Activated CD8-positive, alpha-beta memory T cell treated with anti-CD3 and anti-CD28 coated beads, Interleukin-2, amount 10 ng/mL, durations not matched to agents 7 days and 5 days (primary cell): ENCODE measurements around the gene SFT2D3. TPM values are rescaled to one million over a fixed set of nuclear protein-coding genes. Genes with fewer than 3 reads are reported as not detected.

Experiments
- ATAC-seq: fragments of 150-1000 bp; cut with Tn5 transposase; one replicate; pipeline ENCODE4 v1.10.0; 2021; ENCODE audit warnings: moderate library complexity
- CTCF ChIA-PET: fragments of 350-600 bp; sonication (Branson Sonifier 250); formaldehyde crosslinking; loops from one replicate; lab custom pipeline; 2021; ENCODE audit warnings: antibody characterized with exemption; lab: Charles Lee
- DNase-seq: peaks from one replicate; pipeline ENCODE4 v3.0.0-alpha.2; 2020
- H3K27ac Mint-ChIP-seq: one replicate; pipeline ENCODE4 v1.8.0; 2021; ENCODE audit warnings: mild to moderate bottlenecking, mixed read lengths
- H3K27me3 Mint-ChIP-seq: one replicate; pipeline ENCODE4 v1.8.0; 2021; ENCODE audit warnings: mixed read lengths
- H3K36me3 Mint-ChIP-seq: one replicate; pipeline ENCODE4 v1.8.0; 2021; ENCODE audit warnings: mild to moderate bottlenecking, mixed read lengths
- H3K4me1 Mint-ChIP-seq: one replicate; pipeline ENCODE4 v1.8.0; 2021; ENCODE audit warnings: mixed read lengths
- H3K4me3 Mint-ChIP-seq: one replicate; pipeline ENCODE4 v1.8.0; 2021; ENCODE audit warnings: mild to moderate bottlenecking, moderate library complexity, mixed read lengths
- H3K9me3 Mint-ChIP-seq: one replicate; pipeline ENCODE4 v1.8.0; 2022; ENCODE audit warnings: low read depth, mixed read lengths
- total RNA-seq, 2 experiments: library from RNA; stranded (reverse); gene quantifications; one replicate each; pipeline ENCODE4 v1.2.3, GENCODE V29; 2021

The SFT2D3 gene
- total RNA-seq, 2 experiments from 2014 or later = 4.1 to 4.6 TPM

DNA sequence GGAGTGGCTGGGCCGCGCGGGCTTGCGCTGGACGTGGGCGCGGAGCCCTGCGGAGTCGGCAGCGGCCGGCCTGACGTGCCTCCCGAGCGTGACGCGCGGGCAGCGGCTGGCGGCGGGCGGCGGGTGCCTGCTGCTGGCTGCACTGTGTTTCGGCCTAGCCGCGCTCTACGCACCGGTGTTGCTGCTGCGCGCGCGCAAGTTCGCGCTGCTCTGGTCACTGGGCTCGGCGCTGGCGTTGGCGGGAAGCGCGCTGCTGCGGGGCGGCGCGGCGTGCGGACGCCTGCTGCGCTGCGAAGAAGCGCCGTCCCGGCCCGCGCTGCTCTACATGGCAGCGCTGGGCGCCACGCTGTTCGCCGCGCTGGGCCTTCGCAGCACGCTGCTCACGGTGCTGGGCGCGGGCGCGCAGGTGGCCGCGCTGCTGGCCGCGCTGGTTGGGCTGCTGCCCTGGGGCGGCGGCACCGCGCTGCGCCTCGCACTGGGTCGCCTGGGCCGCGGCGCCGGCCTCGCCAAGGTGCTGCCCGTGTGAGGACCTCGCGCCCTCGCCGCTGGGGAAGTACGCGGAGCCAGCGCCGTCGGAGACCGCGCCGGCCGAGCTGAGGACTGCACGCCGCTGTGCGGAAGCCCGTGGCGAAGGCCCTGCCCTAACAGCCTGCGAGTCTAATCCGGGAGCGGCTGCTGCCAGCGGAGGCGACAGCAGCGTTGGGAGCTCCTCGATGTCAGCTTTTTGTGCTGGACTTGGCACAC is 526 bp downstream of the SFT2D3 start:
- Mint-ChIP-seq H3K4me1 (peaks cover 32% of the 10 kb centered on the region), H3K27me3 (no peaks in the 10 kb centered on the region), H3K9me3 (no peaks in the 10 kb centered on the region), H3K36me3 (peaks cover 22% of the 10 kb centered on the region), H3K4me3 (peak overlapping the region; percentile 91), H3K27ac (peak overlapping the region; percentile 91)
- DNase-seq (peak; percentile 88), ATAC-seq (peak; percentile 77)
- CTCF ChIA-PET = interaction anchor here (1.1 to 1.7 kb wide), 4 partner anchors 10 to 111 kb away, joined by 3 to 5 read pairs (median 4); no protein-coding TSS in a partner anchor

DNA sequence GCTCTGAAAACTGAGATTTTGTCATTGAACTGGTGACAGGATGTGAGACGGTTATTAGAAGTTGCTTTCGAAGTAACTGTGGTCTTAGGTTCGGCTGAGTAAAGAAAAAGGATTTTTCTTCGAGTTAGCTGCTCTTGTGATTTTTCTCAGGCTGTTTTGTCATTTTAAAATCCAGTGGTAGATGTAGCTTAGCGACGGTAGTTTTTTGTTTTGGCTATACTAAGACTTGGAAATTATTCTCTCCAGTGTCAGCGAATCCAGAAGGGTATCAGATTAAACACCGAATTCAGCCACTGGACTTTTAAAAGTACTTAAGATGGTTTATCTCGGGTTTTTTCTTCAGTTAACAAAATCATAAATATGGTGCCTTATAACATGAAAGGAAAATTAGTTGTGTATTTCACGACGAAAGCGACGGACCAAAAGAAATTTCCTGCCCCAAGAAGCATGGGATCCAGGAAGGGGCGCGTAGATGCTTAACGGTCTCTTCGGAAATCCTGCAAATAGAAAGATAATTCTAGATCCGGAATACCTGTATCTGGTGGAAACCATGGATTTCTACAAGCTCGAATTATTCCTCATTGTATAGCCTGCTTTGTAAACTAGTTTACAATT is 1.2 kb downstream of the SFT2D3 start:
- no peaks in the 10 kb centered on the region for H3K9me3 Mint-ChIP-seq

DNA sequence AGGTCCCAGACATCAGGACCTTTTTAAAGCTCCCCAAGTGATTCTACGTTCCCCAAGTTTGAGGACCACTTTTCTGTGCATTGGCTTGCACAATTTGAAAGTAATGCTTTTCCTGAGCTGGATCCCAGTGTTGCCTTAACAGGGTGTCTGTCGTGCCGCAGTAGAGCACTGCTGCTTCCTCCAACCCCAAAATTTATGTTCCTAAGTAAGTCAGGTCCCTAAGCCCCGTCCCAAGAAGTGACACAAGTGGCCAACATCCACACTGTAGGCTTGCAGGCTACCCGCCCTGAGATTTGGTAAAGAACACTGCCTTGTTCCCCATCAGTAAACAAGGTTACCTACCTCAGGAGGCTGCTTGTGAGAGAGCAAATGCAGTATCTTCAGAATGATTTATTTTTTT is 2.0 kb downstream of the SFT2D3 start:
- Mint-ChIP-seq H3K27me3 (no peaks in the 10 kb centered on the region), H3K9me3 (no peaks in the 10 kb centered on the region), H3K4me3 (peak overlapping the region; percentile 36), H3K27ac (peak overlapping the region; percentile 22), H3K4me1 (peaks cover 32% of the 10 kb centered on the region), H3K36me3 (peaks cover 27% of the 10 kb centered on the region)
- no peak for ATAC-seq
- CTCF ChIA-PET = interaction anchor here (1.2 to 2.3 kb wide), 3 partner anchors 8 to 15 kb away, joined by 3 to 7 read pairs (median 5); no protein-coding TSS in a partner anchor
- DNase-seq = no peak

More for the DNA sequence above, 1.2 kb downstream of the SFT2D3 start:
- H3K36me3 Mint-ChIP-seq = peaks cover 25% of the 10 kb centered on the region
- no peaks in the 10 kb centered on the region for H3K27me3 Mint-ChIP-seq
- DNase-seq (no peak), ATAC-seq (no peak)
- peaks cover 32% of the 10 kb centered on the region for H3K4me1 Mint-ChIP-seq
- CTCF ChIA-PET = interaction anchor here (1.1 to 1.7 kb wide), 3 partner anchors 9 to 111 kb away, joined by 3 to 5 read pairs (median 4); no protein-coding TSS in a partner anchor
- peak overlapping the region; percentile 81 for H3K4me3 Mint-ChIP-seq
- H3K27ac Mint-ChIP-seq = peak overlapping the region; percentile 91

DNA sequence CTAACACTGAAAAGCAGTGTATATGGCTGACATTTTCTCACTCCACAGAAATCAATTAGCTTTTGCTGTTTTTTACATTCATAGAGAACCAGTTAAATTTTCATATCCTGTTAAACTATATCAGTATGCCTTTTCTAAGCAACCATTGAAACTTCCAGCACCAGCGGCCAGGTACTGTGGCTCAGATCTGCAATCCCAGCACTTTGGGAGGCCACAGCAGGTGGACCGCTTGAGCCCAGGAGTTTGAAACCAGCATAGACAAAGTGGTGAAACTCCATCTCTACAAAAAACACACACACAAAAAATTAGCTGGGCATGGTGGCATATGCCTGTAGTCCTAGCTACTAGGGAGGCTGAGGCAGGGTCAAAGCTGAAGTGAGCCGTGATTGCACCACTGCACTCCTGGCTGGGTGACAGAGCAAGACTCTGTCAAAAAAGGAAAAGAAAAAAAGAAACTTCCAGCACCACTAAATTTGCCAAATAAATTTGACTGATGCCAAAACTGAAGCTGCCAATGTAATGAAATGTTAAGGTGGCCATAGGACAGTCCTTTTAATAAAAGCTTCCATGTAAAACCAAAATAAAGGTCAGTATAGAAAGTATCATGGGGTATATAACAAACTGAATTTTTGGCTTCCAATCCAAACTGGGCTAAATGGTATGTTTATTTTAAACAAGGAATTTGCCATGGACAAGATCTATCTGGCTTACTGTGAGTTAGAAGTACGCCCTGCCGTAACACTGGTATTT is 3.5 kb downstream of the SFT2D3 start:
- Mint-ChIP-seq H3K9me3 (no peaks in the 10 kb centered on the region), H3K36me3 (peaks cover 34% of the 10 kb centered on the region), H3K27me3 (no peaks in the 10 kb centered on the region), H3K4me1 (peaks cover 32% of the 10 kb centered on the region), H3K4me3 (no peak overlapping the region), H3K27ac (no peak overlapping the region)
- no peak for ATAC-seq
- CTCF ChIA-PET = interaction anchor here (0.7 to 2.3 kb wide), 3 partner anchors 9 to 14 kb away, joined by 3 to 7 read pairs (median 4); no protein-coding TSS in a partner anchor
- DNase-seq = no peak

DNA sequence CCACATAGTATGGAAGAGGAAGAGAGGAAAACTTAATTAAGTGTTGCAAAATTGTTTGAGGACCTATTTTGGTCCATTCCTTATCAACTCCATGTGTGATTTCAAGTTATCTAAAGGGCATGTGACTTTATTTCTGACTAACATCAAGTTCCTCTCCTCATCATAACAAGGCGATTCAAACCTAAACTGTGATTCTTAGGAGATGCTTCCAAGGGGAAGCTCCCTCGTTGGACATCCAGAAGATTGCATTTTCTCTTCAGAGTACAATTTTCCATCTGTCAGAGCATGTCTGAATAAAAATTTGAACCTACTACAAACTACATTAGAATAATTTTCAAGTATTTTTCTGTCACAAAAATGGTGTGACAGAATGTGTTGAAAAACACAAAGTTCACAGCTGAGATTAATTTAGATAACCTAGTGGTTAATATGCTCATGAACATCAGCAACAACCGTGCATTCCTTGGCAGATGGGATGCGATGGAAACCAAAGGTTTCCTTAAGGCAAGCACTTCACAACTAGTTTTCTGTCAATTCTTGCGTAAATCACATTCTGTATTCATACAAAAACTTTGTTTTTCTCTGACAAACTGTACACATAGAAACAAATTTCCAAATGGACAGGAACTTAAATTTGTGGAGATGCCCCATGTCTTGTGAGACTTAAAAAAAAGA is 4.2 kb downstream of the SFT2D3 start:
- Mint-ChIP-seq H3K4me3 (no peak overlapping the region), H3K27ac (no peak overlapping the region), H3K36me3 (peaks cover 34% of the 10 kb centered on the region), H3K9me3 (no peaks in the 10 kb centered on the region), H3K4me1 (peaks cover 27% of the 10 kb centered on the region), H3K27me3 (no peaks in the 10 kb centered on the region)
- DNase-seq (no peak), ATAC-seq (no peak)
- CTCF ChIA-PET = interaction anchor here (2.3 kb wide), 1 partner anchor 8 kb away, joined by 7 read pairs; no protein-coding TSS in a partner anchor

DNA sequence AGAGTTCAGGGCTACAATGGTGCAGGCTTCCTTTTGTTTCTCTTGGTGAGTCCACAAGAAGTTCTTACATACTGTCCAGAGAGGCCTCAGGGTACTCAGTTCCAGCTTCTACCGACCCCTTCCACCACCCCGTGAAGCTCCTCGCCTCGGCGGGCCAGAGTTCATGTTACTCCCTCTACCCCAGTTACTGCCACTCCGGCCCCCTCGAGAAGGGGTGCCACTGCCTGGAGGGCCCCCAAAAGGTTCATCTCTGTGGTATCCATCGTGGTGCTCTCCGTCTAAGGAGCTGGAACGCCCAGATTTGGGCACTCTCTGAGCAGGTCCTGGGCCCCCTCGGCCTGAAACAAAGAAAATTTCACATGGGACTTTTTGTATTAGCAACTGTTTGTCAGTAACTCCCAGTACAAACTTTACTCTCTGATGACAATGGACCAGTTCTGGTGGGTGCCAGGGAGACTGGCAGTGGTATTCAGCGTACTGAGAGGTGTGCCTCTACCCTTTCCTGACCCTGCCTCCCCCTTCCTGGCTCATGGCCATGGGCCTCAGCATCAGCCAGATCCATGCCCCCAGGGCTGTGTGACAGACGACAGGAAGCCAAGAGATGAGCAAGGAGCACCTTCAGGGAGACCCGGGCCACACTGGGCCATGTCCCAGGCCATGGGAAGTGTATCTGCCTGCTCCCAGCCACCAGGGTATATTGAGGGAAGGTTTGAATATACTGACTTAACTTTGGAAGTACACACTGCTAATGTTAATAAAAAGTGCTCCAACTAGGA is 5.1 kb downstream of the SFT2D3 start:
- Mint-ChIP-seq H3K4me3 (no peak overlapping the region), H3K36me3 (peaks cover 38% of the 10 kb centered on the region), H3K27me3 (no peaks in the 10 kb centered on the region), H3K4me1 (peaks cover 20% of the 10 kb centered on the region), H3K27ac (no peak overlapping the region), H3K9me3 (no peaks in the 10 kb centered on the region)
- ATAC-seq = no peak
- DNase-seq = no peak
- CTCF ChIA-PET = no interaction called here

DNA sequence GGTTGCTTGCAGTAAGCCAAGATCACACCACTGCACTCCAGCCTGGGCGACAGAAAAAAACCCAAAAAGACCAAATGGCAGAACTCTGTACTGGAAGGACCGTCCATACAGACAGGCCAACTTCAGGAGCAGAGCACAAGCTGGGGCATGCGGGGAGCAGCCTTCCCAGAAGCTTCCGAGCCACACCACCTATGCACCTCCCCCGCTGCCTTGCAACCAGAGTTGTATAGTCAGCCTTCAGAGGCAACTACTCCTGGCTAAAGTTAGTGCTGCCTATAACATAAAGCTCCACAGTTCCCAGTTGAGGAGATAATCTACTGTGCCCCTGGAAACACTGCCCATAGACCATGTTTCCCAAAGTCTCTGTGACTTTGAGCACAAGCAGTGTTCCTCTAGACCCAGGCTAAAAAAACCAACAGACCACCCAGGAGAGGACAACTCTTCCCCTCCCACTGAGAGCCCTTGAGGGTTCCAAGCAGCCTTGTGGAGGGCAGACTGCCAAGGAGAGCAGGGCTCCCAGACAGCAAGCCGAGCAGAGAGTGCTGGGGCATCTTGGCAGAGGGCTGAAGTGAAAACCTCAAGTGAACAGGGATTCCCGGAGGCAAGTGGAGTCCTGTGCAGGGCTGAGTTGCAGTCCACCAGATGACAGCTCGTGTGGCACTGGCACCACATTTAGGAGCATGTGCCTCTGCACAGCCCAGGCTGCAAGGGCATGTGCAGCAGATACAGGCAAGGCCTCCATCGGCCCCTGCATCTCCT is 6.8 kb downstream of the SFT2D3 start:
- Mint-ChIP-seq H3K36me3 (peaks cover 33% of the 10 kb centered on the region), H3K27ac (no peak overlapping the region), H3K9me3 (no peaks in the 10 kb centered on the region), H3K4me1 (peaks cover 11% of the 10 kb centered on the region), H3K4me3 (no peak overlapping the region), H3K27me3 (no peaks in the 10 kb centered on the region)
- ATAC-seq (no peak), DNase-seq (no peak)
- CTCF ChIA-PET = no interaction called here

DNA sequence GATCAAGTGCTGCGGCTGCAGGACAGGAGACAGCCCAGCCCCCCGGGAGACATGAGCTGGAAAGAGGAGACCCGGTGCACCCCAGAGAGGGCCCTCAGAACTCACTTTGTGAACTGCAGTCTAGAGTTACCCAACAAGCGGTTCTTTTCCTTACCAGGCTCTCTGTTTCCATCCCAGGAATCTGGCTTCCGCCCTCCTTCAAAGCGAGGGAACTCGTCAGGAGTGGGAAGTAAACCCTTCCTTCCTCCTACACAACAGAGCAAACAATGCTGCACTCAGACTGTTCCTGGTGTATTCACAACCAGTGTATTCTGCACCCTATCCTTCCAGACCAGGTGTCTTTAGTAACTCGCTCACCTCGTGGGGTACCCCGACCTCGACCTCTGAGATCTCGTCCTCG is 8.0 kb downstream of the SFT2D3 start:
- CTCF ChIA-PET = no interaction called here
- Mint-ChIP-seq H3K4me1 (peaks cover 3% of the 10 kb centered on the region), H3K27me3 (no peaks in the 10 kb centered on the region), H3K36me3 (peaks cover 28% of the 10 kb centered on the region), H3K4me3 (no peak overlapping the region), H3K27ac (no peak overlapping the region), H3K9me3 (no peaks in the 10 kb centered on the region)
- ATAC-seq (no peak), DNase-seq (no peak)

DNA sequence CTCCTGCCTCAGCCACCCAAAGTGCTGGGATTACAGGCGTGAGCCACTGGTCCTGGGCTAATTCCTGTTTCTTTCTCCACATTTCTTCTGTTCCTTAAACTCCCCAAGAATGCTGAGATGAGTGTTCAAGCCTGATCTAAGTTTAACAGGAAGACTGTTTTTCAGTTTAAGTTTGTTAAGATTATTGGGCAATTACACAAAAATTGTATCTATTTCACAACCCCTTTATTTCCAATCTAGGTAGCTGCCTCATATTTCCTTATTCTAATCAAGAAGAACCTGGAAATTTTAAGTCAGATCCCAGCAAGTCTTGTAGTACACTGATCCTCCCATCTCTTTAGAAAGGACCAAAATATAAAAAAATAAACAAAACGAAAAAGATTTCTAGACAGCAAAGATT is 11.7 kb downstream of the SFT2D3 start:
- Mint-ChIP-seq H3K36me3 (peaks cover 13% of the 10 kb centered on the region), H3K9me3 (no peaks in the 10 kb centered on the region), H3K4me3 (no peak overlapping the region), H3K27me3 (no peaks in the 10 kb centered on the region), H3K27ac (no peak overlapping the region), H3K4me1 (no peaks in the 10 kb centered on the region)
- CTCF ChIA-PET = interaction anchor here (2.0 kb wide), 1 partner anchor 9 kb away, joined by 7 read pairs; no protein-coding TSS in a partner anchor
- DNase-seq = no peak
- no peak for ATAC-seq

DNA sequence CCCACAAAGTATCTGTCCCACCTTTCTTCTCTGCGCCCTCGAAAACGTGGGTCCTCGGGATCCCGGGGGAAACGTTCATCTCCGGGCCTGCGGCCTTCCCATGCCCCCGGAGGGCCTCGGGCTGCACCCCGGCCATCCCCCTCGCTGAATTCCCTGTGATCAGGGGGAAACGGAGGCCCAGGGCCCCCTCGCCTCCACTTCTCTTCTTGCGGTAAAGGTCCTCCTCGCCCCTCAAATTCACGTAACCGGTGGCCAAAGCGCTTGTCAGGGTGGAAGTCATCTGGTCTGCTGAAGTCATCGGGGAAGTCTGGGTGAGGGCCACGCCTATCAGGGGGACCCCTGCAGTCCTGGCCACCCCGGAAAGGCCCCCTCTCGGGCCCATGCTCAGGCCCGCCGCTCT is 12.3 kb downstream of the SFT2D3 start:
- DNase-seq (no peak), ATAC-seq (no peak)
- no peak overlapping the region for H3K27ac Mint-ChIP-seq
- peaks cover 17% of the 10 kb centered on the region for H3K36me3 Mint-ChIP-seq
- H3K4me3 Mint-ChIP-seq = no peak overlapping the region
- CTCF ChIA-PET = interaction anchor here (2.0 kb wide), 1 partner anchor 9 kb away, joined by 7 read pairs; no protein-coding TSS in a partner anchor
- H3K9me3 Mint-ChIP-seq = no peaks in the 10 kb centered on the region
- no peaks in the 10 kb centered on the region for H3K4me1 Mint-ChIP-seq
- H3K27me3 Mint-ChIP-seq = no peaks in the 10 kb centered on the region

DNA sequence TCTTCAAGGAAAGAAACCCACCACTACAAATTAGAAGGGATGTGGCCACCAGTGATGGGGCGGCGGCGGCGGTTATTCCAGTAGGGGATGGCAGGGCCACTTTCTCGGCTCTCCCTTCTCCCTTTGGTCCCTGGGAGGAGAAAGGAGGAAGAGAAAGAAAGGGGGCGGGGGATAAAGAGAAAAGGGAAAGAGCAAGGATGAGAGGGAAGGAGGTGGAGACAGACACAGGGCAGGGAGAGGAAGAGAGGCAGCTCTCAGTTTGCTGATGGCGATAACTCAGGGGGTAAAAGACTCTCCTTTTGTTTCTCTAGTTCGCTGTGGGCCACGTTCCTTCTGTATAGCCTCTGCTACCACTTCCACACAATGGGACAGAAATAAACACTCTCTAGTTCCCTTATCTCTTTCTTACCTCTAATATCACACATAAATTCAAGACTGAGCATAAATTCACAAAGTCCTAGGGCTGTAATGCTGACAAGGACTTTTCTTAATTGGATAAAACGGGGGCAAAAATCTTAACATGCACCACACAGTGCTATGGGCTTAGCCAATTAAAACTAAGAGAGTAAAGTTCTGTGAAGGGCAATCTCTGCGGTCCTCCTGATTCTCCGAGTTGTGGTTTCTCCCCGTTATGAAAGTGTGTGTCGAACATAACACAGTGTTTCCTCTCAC is 14.6 kb downstream of the SFT2D3 start:
- H3K4me3 Mint-ChIP-seq = no peak overlapping the region
- no peak for ATAC-seq
- peaks cover 11% of the 10 kb centered on the region for H3K36me3 Mint-ChIP-seq
- CTCF ChIA-PET = interaction anchor here (1.5 kb wide), 1 partner anchor 125 kb away, joined by 4 read pairs; no protein-coding TSS in a partner anchor
- DNase-seq = no peak
- H3K9me3 Mint-ChIP-seq = no peaks in the 10 kb centered on the region
- H3K27ac Mint-ChIP-seq = no peak overlapping the region
- no peaks in the 10 kb centered on the region for H3K4me1 Mint-ChIP-seq
- no peaks in the 10 kb centered on the region for H3K27me3 Mint-ChIP-seq
